Cardiac fibroblast (primary cell): ENCODE results near the gene ZHX3.

Source experiments
- DNase-seq, 2 donors: peaks; one replicate each; pipeline versions ENCODE4 v3.0.0 to v3.0.0-alpha.2; 2010; ENCODE audit warnings: low read depth in 2 of 2
- H3K4me3 ChIP-seq, 2 donors: replicated peaks in 1 of 2; 1 replicate in 1 of 2; 2 replicates in 1 of 2; pipeline ENCODE4 v1.5.1; 2011; ENCODE audit warnings: low read depth in 2 of 2, low read length in 2 of 2, mild to moderate bottlenecking in 2 of 2, moderate library complexity in 1 of 2
- TF ChIP-seq, protein P1 (sequence below): IDR thresholded peaks from one replicate; pipeline ENCODE4 v1.5.1; 2011; ENCODE audit warnings: low read depth, mild to moderate bottlenecking, low read length, inconsistent platforms

The ZHX3 gene

DNA sequence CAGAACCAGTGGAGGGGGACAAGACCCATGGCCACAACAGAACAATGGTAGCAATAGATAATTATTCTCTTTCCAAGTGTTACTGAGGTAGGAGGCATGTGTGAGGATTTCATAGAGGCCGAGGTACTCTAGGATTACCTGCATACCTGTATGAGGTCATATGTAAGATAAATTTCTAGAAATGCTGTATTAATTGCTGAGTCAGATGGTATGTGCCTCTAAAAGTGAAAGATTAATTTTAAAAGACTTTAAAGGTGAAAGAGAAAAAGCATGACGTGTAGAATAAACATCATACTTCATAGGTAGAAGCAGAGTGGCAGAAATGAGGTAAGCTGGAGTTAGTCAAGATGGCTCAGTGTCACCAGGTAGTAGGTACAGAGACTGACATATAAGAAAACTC, 51.6 kb downstream of the ZHX3 start:
- H3K4me3 ChIP-seq, result no peak overlapping the region
- no peak for DNase-seq
- TF ChIP-seq, protein P1, sequence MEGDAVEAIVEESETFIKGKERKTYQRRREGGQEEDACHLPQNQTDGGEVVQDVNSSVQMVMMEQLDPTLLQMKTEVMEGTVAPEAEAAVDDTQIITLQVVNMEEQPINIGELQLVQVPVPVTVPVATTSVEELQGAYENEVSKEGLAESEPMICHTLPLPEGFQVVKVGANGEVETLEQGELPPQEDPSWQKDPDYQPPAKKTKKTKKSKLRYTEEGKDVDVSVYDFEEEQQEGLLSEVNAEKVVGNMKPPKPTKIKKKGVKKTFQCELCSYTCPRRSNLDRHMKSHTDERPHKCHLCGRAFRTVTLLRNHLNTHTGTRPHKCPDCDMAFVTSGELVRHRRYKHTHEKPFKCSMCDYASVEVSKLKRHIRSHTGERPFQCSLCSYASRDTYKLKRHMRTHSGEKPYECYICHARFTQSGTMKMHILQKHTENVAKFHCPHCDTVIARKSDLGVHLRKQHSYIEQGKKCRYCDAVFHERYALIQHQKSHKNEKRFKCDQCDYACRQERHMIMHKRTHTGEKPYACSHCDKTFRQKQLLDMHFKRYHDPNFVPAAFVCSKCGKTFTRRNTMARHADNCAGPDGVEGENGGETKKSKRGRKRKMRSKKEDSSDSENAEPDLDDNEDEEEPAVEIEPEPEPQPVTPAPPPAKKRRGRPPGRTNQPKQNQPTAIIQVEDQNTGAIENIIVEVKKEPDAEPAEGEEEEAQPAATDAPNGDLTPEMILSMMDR, result no peak

DNA sequence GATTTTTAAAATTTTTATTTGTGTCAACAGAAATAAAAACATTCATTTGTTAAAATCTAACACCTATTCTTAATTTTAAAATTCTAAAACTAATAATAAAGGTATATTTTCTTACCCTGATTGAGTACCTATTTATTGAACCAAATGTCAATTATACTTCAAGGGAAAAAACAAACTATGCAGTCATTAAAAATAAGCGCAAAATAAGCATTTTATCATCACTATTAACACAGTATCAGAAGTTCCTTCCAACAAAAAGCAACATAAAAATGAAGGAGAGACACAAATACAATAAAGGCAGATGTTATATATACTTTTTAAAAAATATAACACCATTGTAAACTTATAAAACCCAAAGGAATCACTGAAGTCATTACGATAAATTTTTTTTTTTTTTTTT, 52.7 kb downstream of the ZHX3 start:
- no peak for DNase-seq
- H3K4me3 ChIP-seq, result no peak overlapping the region
- TF ChIP-seq, protein P1, result no peak

DNA sequence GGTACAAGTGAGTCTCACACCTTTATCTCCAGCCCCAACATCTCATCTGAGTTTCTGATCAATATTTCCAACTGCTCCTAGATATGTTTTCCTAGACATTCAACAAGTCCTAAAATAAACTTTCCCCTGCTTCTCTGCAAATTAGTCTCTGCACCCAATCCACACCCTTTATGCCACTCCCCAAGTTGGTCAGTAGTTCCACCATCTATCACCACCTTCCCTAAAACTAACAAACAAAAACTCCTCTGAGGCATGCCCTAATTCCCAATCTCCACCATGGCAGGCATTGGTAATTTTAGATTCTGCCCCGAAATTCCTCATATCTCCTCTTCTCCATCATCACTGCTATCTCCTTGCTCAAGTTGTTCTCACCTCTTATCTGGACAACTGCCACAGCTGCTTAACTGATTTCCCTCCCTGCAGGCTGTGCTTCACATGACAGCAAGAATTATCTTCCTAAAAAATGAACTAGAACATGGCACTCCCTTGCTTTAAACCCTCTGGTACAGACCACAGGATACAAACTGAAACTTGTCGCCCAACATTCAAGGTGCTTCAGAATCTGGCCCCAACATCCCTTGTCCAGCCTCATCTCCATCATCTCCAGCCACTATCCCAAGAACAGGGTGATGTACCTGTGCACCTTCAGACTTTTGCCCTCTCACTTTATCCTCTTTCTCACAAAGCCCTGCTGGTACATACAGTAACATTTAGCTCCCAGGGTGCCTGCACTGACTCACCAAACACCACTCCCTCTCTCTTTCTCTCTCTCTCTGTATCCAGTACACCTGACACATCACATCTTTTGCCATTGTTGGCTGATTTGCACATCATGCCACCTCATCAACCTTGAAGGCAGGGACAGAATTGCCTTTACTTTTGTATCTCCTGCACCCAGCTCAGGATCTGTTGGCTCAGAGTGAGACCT, 55.5 kb downstream of the ZHX3 start:
- DNase-seq, result peak in 1 of 2 donors; percentile 45
- no peak overlapping the region for H3K4me3 ChIP-seq
- TF ChIP-seq, protein P1, result no peak

DNA sequence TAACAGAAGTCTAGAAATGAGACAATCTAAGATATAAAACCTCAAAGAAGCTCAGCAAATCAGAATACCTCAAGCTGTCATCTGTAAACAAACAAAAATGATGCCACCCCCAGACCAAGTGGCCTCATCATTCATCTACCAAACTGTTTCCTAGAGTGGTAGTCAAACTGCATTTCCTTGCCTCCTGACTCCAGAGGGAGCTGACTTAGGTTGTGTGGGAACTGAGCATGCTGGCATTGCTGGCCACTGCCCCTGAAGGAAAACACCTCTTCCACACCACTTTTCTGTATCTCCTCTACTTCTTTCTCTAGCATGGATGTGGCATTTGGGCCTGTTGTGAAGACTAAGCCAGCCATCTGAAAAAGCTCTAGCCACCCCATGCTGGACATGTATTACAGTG, 56.3 kb downstream of the ZHX3 start:
- TF ChIP-seq, protein P1, result no peak
- no peak for DNase-seq
- no peak overlapping the region for H3K4me3 ChIP-seq

DNA sequence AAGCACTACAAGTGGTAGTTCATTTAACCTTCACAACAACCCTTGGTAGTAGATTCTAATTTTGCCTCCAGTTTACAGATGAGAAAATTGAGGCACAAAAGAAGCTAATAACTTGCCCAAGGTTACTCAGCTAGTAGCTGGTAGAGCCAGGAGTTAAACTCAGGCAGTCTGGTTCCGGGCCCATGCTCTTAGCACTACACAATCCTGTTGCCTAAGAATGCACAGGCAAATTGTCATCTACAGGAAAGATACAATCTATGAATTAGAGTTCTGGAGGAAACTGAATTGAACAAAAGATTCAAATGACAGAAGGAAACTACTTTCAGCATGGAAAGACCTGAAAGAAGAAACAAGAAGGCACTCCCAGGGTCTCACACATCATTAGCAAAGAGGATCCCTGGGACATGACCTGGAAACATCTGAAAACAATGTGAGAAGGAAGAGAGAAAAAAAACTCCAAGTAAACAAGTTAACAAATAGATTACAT, 56.8 kb downstream of the ZHX3 start:
- no peak for DNase-seq
- TF ChIP-seq, protein P1, result no peak
- no peak overlapping the region for H3K4me3 ChIP-seq

DNA sequence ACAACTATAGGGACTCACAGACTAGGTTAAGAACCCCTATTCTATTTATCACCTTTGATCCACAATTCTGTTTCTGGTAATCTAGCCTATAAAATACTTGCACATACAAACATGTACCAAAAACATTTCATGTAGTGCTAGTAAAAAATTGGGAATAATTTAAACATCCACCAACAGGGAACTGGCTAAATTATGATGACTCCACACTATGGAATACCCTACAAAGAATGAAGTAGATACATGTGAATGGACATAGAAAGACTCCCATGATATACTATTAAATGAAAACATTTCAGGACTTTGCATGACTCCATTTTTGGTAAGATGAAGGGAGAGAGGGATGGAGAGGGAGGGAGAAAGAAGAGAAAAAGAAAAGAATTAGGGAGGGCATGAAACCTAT, 58.2 kb downstream of the ZHX3 start:
- H3K4me3 ChIP-seq, result no peak overlapping the region
- TF ChIP-seq, protein P1, result no peak
- no peak for DNase-seq

DNA sequence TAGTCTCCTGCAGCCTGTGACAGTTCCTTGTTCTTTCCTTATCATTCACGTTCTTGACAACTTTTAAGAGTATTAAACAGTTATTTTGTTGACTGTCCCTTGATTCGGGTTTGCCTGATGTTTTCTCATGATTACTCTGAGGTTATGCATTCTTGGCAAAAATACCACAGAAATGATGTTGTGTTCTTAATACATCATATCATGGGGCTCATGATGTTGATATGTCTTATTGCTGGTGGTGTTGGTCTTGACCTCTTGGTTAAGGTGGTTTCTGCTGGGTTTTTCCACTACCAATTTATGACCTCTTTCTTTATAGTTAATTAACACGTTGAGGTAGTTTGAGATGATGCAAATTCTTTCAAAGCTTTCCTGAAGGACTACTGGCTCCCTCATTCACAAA, 59.1 kb downstream of the ZHX3 start:
- no peak for DNase-seq
- H3K4me3 ChIP-seq, result no peak overlapping the region
- TF ChIP-seq, protein P1, result no peak
